Stomach smooth muscle (tissue), 2 donors: ENCODE measurements around the gene MAPK13.

Source experiments
- H3K27ac ChIP-seq: one replicate; pipeline ENCODE4 v1.7.0; 2013; ENCODE audit warnings: mild to moderate bottlenecking, low read length, inconsistent platforms
- H3K27me3 ChIP-seq, 2 donors: one replicate each; pipeline ENCODE4 v1.7.0; 2013; ENCODE audit warnings: low read length in 2 of 2; ENCODE audit not compliant: insufficient read depth in 2 of 2, control insufficient read depth in 1 of 2
- H3K36me3 ChIP-seq, 2 donors: one replicate each; pipeline ENCODE4 v1.7.0; 2013; ENCODE audit warnings: low read length in 2 of 2; ENCODE audit not compliant: control insufficient read depth in 2 of 2, insufficient read depth in 2 of 2
- H3K4me1 ChIP-seq: one replicate; pipeline ENCODE4 v1.7.0; 2013; ENCODE audit warnings: low read length; ENCODE audit not compliant: control insufficient read depth, insufficient read depth
- H3K4me3 ChIP-seq, 2 donors: one replicate each; pipeline ENCODE4 v1.7.0; 2013; ENCODE audit warnings: low read length in 2 of 2
- H3K9ac ChIP-seq, 2 donors: one replicate each; pipeline ENCODE4 v1.7.0; 2013; ENCODE audit warnings: low read length in 2 of 2, mild to moderate bottlenecking in 1 of 2
- H3K9me3 ChIP-seq, 2 donors: one replicate each; pipeline ENCODE4 v1.7.0; 2013; ENCODE audit warnings: low read length in 2 of 2; ENCODE audit not compliant: control insufficient read depth in 2 of 2
- donor health status: healthy.
- donor health status: Pancreatic carcinoma.

The MAPK13 gene

DNA sequence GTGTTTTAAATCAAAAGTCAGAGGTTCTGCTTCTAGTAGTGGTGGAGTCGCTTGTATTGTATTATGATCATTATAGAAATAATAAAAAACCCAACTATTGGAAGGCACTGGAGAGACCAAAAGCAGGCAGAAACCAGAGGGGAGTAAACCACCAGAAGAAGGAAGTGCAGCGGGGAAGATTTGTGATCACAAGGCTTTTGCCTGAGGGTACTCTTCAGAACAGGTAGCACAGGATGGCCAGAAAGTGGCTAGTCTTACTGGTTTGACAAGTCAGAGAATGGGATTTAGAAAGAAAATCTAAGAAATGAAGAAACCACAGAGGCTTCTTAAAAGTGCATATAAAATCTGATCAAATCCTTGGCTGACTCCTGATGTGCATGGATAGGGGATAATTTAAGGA lies 24.0 kb downstream of the MAPK13 start:
- Histone ChIP-seq H3K27ac (no peak overlapping the region), H3K4me3 (no peak overlapping the region), H3K9me3 (no peaks in the 10 kb centered on the region)

DNA sequence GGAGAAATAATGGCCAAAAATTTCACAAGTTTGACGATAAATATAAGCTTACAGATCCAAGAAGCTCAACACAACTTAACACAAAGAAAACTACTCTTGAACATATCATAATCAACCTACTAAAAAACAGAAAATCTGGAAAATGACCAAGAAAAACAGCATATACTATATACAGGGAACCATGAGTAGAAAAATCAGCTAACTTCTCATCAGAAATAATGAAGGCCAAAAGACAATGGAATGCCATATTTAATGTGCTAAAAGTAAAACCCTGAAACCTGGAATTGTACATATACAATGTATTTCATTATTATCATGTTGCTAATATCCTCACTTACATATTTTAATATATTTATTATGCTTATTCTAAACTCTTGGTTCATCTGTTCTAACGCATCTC lies 25.3 kb downstream of the MAPK13 start:
- Histone ChIP-seq H3K36me3 (no peaks in the 10 kb centered on the region), H3K9me3 (no peaks in the 10 kb centered on the region), H3K4me3 (no peak overlapping the region), H3K27me3 (no peaks in the 10 kb centered on the region), H3K4me1 (no peaks in the 10 kb centered on the region), H3K27ac (no peak overlapping the region), H3K9ac (no peak overlapping the region)

More for the DNA sequence above, 24.0 kb downstream of the MAPK13 start:
- Histone ChIP-seq H3K9ac (no peak overlapping the region), H3K4me1 (no peaks in the 10 kb centered on the region), H3K36me3 (no peaks in the 10 kb centered on the region), H3K27me3 (no peaks in the 10 kb centered on the region)

DNA sequence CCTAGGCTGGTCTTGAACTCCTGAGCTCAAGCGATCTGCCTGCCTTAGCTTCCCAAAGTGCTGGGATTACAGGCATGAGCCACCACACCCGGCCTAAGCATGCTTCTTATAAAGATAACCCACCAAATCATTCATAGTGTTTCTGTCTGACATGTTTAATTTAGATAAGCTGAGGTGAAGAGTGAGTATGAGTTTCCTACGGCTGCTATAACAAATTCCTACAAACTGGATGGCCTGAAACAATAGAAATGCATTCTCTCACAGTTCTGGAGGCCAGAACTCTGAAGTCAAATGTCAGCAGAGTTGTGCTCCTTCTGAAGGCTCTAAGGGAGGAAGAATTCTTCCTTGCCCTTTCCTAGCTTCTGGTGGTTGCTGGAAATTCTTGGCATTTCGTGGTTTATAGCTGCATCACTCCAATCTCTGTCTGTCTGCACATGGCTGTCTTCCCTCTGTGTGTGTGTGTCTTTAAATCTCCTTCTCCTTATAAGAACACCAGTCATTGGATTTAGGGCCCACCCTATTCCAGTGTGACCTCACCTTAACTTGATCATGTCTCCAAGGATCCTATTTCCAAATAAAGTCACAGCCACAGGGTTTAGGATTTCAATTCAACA lies 29.9 kb downstream of the MAPK13 start:
- Histone ChIP-seq H3K9me3 (no peaks in the 10 kb centered on the region), H3K36me3 (no peaks in the 10 kb centered on the region), H3K4me1 (no peaks in the 10 kb centered on the region), H3K27ac (no peak overlapping the region), H3K4me3 (no peak overlapping the region), H3K9ac (no peak overlapping the region), H3K27me3 (no peaks in the 10 kb centered on the region)

DNA sequence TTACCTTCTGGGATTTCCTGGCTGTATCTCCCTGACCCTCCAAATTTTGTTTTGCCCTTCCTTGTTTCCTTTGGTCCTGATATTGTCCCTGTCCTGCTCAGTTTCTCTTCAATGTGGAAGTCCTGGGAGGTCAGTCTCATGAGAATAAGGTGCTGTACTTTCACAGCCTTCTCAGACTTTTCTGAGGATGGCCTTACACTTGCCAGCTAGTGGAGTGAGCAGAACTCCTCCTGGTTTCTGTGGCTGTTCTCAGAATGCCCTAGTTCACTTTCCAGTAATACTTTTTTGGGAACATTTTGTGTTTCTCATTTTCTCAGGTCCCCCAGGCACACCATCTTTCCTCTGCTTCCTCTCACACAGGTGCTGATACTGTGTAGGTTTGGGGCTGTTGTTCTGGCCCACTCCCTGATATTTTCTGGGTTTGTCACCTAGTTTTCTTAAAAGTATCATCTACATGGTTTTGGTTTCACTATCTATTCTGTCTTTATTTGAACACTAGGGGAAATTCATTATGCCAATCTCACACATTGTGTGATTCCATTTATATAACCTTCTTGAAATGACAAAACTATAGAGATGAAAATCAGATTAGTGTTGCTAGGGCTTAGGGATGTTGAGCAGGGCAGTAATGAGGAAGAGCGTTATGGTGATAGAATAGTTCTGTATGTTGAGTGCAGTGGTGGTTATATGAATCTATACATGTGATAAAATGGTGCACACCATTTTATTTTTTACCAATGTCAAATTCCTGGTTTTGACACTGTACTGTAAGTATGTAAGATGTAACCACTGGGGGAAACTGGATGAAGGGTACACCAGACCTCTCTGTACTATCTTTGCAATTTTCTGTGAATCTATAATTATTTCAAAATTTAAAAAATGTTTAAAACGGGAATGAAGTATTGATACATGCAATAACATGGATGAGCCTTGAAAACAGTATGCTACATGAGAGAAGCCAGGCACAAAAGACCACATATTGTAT lies 39.0 kb downstream of the MAPK13 start:
- Histone ChIP-seq H3K9ac (no peak overlapping the region), H3K9me3 (no peaks in the 10 kb centered on the region), H3K4me1 (no peaks in the 10 kb centered on the region), H3K4me3 (no peak overlapping the region), H3K27ac (no peak overlapping the region), H3K36me3 (no peaks in the 10 kb centered on the region), H3K27me3 (no peaks in the 10 kb centered on the region)

DNA sequence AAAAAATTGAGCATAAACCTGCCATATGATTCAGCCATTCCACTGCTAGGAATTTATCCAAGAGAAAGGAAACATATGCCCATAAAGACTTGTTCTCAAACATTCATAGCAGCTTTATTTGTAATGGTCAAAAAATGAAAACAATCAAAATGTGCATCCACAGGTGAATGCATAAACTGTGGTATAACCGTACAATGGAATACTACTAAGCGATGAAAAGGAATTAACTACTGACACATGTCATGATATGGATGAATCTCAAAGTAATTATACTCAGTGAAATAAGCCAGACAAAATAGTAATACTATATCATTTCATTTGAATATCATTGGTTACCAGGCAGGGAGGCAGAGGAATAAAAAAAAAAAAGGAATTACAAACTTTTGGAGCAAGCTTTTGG lies 40.4 kb downstream of the MAPK13 start:
- H3K27me3 ChIP-seq: no peaks in the 10 kb centered on the region
- H3K27ac ChIP-seq: no peak overlapping the region
- no peaks in the 10 kb centered on the region for H3K36me3 ChIP-seq
- H3K4me1 ChIP-seq: no peaks in the 10 kb centered on the region
- H3K4me3 ChIP-seq: no peak overlapping the region
- H3K9ac ChIP-seq: no peak overlapping the region
- no peaks in the 10 kb centered on the region for H3K9me3 ChIP-seq

DNA sequence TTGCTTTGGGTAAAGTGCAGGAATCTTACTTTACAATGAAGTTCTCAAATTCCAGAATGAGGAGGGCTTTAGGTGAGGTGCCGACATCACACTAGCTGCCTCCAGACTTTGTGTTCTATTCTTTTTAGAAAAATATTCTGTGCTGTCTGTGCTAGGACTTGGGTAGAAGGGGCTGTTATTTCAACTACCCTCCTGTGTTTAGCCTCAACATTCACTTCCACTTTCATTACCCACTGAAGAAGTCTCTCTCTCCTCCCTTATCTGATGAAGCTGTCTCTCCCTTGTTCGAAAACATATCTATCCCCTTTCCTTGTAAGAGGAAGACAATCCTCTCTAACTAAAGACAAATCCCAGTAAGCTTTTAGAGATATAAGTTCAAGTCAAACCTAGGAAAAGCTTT lies 41.3 kb downstream of the MAPK13 start:
- Histone ChIP-seq H3K27ac (no peak overlapping the region), H3K9ac (no peak overlapping the region), H3K27me3 (no peaks in the 10 kb centered on the region), H3K4me1 (no peaks in the 10 kb centered on the region), H3K9me3 (no peaks in the 10 kb centered on the region), H3K4me3 (no peak overlapping the region), H3K36me3 (no peaks in the 10 kb centered on the region)

DNA sequence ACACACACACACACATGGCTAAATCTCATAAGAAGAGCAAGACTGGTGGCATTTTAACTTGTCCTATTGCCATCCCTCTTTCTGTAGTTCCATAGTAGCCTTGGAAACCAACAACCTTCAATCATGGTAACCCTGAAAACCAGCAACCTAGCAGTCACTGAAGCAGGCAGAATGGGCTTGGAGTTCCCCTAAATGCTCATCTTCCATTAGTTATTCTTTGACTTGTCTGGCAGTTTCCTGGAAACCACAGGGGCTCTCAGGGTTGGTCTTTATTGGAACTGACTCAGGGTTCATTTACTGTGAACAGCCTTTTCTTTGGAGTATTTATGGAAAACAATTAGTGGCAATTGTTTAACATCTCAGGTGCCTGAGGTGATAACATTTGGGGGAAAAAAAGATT lies 46.9 kb downstream of the MAPK13 start:
- Histone ChIP-seq H3K9me3 (peaks cover 0 to 5% of the 10 kb centered on the region in 2 donors), H3K9ac (no peak overlapping the region), H3K4me1 (no peaks in the 10 kb centered on the region), H3K36me3 (no peaks in the 10 kb centered on the region), H3K27me3 (no peaks in the 10 kb centered on the region), H3K27ac (no peak overlapping the region), H3K4me3 (no peak overlapping the region)

DNA sequence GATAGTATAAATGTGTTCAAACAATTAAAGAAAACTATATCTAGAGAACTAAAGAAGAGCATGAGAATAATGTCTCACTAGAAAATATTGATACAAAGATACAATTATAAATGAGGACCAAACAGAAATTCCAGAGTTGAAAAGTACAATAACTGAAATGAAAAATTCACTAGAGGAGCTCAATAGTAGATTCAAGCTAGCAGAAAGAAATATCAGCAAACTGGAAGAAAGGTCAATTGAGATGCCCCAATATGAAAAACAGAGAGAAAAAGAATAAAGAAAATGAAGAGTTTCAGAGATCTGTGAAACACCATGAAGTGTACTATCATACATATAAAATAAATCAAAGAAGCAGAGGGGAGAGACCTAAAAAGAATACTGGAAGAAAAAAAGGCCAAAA lies 48.2 kb downstream of the MAPK13 start:
- no peak overlapping the region for H3K27ac ChIP-seq
- H3K36me3 ChIP-seq: no peaks in the 10 kb centered on the region
- H3K4me1 ChIP-seq: no peaks in the 10 kb centered on the region
- no peak overlapping the region for H3K9ac ChIP-seq
- H3K4me3 ChIP-seq: no peak overlapping the region
- no peaks in the 10 kb centered on the region for H3K27me3 ChIP-seq
- H3K9me3 ChIP-seq: peaks cover 0 to 5% of the 10 kb centered on the region in 2 donors

DNA sequence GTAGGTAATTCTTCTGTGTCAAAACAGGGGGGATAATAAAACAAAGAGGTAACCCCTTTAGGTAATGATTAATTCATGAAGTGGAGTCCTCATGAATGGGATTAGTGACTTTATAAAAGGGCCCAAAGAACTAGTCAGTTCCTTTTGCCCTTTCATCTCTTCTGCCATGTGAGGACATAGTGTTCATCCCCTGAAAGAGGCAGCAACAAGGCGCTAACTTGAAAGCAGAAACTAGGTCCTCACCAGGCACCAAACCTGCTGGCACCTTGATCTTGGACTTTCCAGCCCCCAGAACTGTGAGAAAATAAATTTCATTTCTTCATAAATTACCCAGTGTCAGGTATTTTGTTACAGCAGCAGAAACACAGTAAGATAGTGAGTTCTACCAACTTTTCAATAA lies 49.8 kb downstream of the MAPK13 start:
- Histone ChIP-seq H3K9me3 (peaks cover 0 to 5% of the 10 kb centered on the region in 2 donors), H3K27me3 (no peaks in the 10 kb centered on the region), H3K4me1 (no peaks in the 10 kb centered on the region), H3K9ac (no peak overlapping the region), H3K4me3 (no peak overlapping the region), H3K36me3 (no peaks in the 10 kb centered on the region), H3K27ac (no peak overlapping the region)

DNA sequence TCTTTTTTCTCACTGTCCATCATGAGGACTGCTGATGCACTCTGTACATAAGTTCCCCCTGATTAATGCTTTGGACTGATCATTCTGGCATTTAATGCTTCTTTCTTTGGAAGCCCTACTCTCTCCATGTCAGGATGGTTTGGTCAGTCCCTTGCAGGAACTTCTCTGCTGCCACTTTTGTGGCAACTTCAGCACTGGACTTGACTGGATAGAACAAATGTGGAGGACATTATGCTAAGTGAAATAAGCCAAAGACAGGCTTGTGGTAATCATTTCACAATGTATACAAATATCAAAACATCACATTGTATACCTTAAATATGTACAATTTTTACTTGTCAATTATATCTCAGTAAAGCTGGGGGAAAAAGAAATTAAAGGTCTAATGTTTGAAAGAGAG lies 54.0 kb downstream of the MAPK13 start:
- Histone ChIP-seq H3K9ac (no peak overlapping the region), H3K36me3 (no peaks in the 10 kb centered on the region)

DNA sequence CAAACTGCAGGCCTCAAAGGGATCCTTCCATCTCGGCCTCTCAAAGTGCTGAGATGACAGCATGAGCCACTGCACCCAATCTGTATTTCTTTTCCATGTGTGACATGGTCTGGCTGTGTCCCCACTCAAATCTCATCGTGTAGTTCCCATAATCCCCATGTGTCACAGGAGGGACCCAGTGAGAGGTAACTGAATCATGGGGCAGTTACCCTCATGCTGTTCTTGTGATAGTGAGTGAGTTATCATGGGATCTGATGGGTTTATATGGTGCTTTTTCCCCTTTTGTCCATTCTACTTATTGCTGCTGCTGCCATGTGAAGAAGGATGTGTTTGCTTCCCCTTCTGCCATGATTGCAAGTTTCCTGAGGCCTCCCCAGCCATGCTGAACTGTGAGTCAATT lies 55.9 kb downstream of the MAPK13 start:
- H3K4me3 ChIP-seq: no peak overlapping the region
- no peaks in the 10 kb centered on the region for H3K9me3 ChIP-seq
- no peak overlapping the region for H3K27ac ChIP-seq
- no peaks in the 10 kb centered on the region for H3K36me3 ChIP-seq
- H3K4me1 ChIP-seq: no peaks in the 10 kb centered on the region
- H3K27me3 ChIP-seq: no peaks in the 10 kb centered on the region
- H3K9ac ChIP-seq: no peak overlapping the region

More for the DNA sequence above, 54.0 kb downstream of the MAPK13 start:
- H3K4me1 ChIP-seq: no peaks in the 10 kb centered on the region
- no peak overlapping the region for H3K27ac ChIP-seq
- H3K27me3 ChIP-seq: no peaks in the 10 kb centered on the region
- no peaks in the 10 kb centered on the region for H3K9me3 ChIP-seq
- H3K4me3 ChIP-seq: no peak overlapping the region
